ENCODE results near the gene KIRREL1.

Gene KIRREL1

GRCh38 chr1:157988002-157988401 lies 5.4 kb upstream of the KIRREL1 start:
- H3K4me3 ChIP-seq (ENCODE audit: low read depth, low read length): no peak overlapping the region
- DNase-seq: no peak
- no peak overlapping the region for H3K14ac ChIP-seq (ENCODE audit: low read length)
- no peak overlapping the region for H3K4me2 ChIP-seq (ENCODE audit: low read length)
- peaks cover 2% of the 10 kb centered on the region for H3K79me2 ChIP-seq (ENCODE audit: control insufficient read depth, insufficient read depth, low read length, poor library complexity)
- H2AK5ac ChIP-seq (ENCODE audit: low read length): no peak overlapping the region
- H2BK12ac ChIP-seq (ENCODE audit: low read length): no peak overlapping the region
- H3K36me3 ChIP-seq (ENCODE audit: control insufficient read depth in 1 of 2, insufficient read depth in 2 of 2, low read length in 2 of 2): no peaks in the 10 kb centered on the region
- H3K27me3 ChIP-seq (ENCODE audit: insufficient read depth, low read length): no peaks in the 10 kb centered on the region
- no peak overlapping the region for H3K9ac ChIP-seq (ENCODE audit: low read length)
- no peak overlapping the region for H2BK120ac ChIP-seq (ENCODE audit: insufficient read depth, low read length, poor library complexity)
- H4K8ac ChIP-seq (ENCODE audit: low read depth, low read length): no peak overlapping the region
- H4K12ac ChIP-seq (ENCODE audit: low read depth, low read length): no peak overlapping the region
- H2BK5ac ChIP-seq (ENCODE audit: low read depth, low read length, poor library complexity): no peak overlapping the region
- peaks cover 6% of the 10 kb centered on the region for H3K79me1 ChIP-seq (ENCODE audit: low read length)
- H3K9me3 ChIP-seq (ENCODE audit: insufficient read depth, low read depth, low read length): peaks cover 1% of the 10 kb centered on the region
- no peak overlapping the region for H3K18ac ChIP-seq (ENCODE audit: low read length)
- no peak overlapping the region for H2AFZ ChIP-seq (ENCODE audit: insufficient read depth, low read length, poor library complexity)
- no CpG with 5 or more reads among the region's 3 CpGs for WGBS (ENCODE audit: extremely low coverage, insufficient coverage, insufficient read length)
- peaks cover 4 to 6% of the 10 kb centered on the region in 2 experiments for H3K4me1 ChIP-seq (ENCODE audit: control insufficient read depth in 1 of 2, insufficient read depth in 2 of 2, low read length in 2 of 2)
- no peak overlapping the region for H3K27ac ChIP-seq (ENCODE audit: low read depth, low read length)
- H3K23ac ChIP-seq (ENCODE audit: low read length): no peak overlapping the region
- H3K4ac ChIP-seq (ENCODE audit: low read depth, low read length): no peak overlapping the region
- H4K91ac ChIP-seq (ENCODE audit: low read depth, low read length): no peak overlapping the region

- Histone ChIP-seq H3K18ac (ENCODE audit: low read length) (peak overlapping the region; percentile 39), H3K36me3 (ENCODE audit: control insufficient read depth in 1 of 2, insufficient read depth in 2 of 2, low read length in 2 of 2) (peaks cover 0 to 6% of the 10 kb centered on the region in 2 experiments), H3K27ac (ENCODE audit: low read depth, low read length) (peak overlapping the region; percentile 3), H3K27me3 (ENCODE audit: insufficient read depth, low read length) (no peaks in the 10 kb centered on the region), H3K4me3 (ENCODE audit: low read depth, low read length) (no peak overlapping the region), H2BK12ac (ENCODE audit: low read length) (peak overlapping the region; percentile 12), H3K9ac (ENCODE audit: low read length) (no peak overlapping the region), H3K23ac (ENCODE audit: low read length) (no peak overlapping the region), H3K14ac (ENCODE audit: low read length) (no peak overlapping the region), H4K12ac (ENCODE audit: low read depth, low read length) (no peak overlapping the region), H2AK5ac (ENCODE audit: low read length) (peak overlapping the region; percentile 45), H3K79me2 (ENCODE audit: control insufficient read depth, insufficient read depth, low read length, poor library complexity) (peaks cover 23% of the 10 kb centered on the region), H3K4me2 (ENCODE audit: low read length) (no peak overlapping the region), H3K4me1 (ENCODE audit: control insufficient read depth in 1 of 2, insufficient read depth in 2 of 2, low read length in 2 of 2) (peaks cover 12 to 23% of the 10 kb centered on the region in 2 experiments), H2BK5ac (ENCODE audit: low read depth, low read length, poor library complexity) (peak overlapping the region; percentile 14), H3K79me1 (ENCODE audit: low read length) (peaks cover 19% of the 10 kb centered on the region), H2AFZ (ENCODE audit: insufficient read depth, low read length, poor library complexity) (no peak overlapping the region), H3K9me3 (ENCODE audit: insufficient read depth, low read depth, low read length) (peaks cover 2% of the 10 kb centered on the region), H4K8ac (ENCODE audit: low read depth, low read length) (no peak overlapping the region), H2BK120ac (ENCODE audit: insufficient read depth, low read length, poor library complexity) (peak overlapping the region; percentile 6), H3K4ac (ENCODE audit: low read depth, low read length) (peak overlapping the region; percentile 13), H4K91ac (ENCODE audit: low read depth, low read length) (peak overlapping the region; percentile 59)
- DNase-seq: peak; percentile 23 to 68
- WGBS (ENCODE audit: extremely low coverage, insufficient coverage, insufficient read length): no CpG with 5 or more reads among the region's 10 CpGs
Observed at GRCh38 chr1:157992031-157992832, 1.2 kb upstream of the KIRREL1 start.

- DNase-seq: no peak
- Histone ChIP-seq H3K14ac (ENCODE audit: low read length) (peak overlapping the region; percentile 23), H3K18ac (ENCODE audit: low read length) (peak overlapping the region; percentile 2), H3K79me2 (ENCODE audit: control insufficient read depth, insufficient read depth, low read length, poor library complexity) (peaks cover 23% of the 10 kb centered on the region), H2BK5ac (ENCODE audit: low read depth, low read length, poor library complexity) (no peak overlapping the region), H3K4me2 (ENCODE audit: low read length) (peak overlapping the region; percentile 76), H3K27ac (ENCODE audit: low read depth, low read length) (no peak overlapping the region), H2AK5ac (ENCODE audit: low read length) (peak overlapping the region; percentile 5), H4K8ac (ENCODE audit: low read depth, low read length) (peak overlapping the region; percentile 31), H3K27me3 (ENCODE audit: insufficient read depth, low read length) (no peaks in the 10 kb centered on the region), H3K9ac (ENCODE audit: low read length) (no peak overlapping the region), H2BK120ac (ENCODE audit: insufficient read depth, low read length, poor library complexity) (peak overlapping the region; percentile 9), H3K23ac (ENCODE audit: low read length) (no peak overlapping the region), H2AFZ (ENCODE audit: insufficient read depth, low read length, poor library complexity) (no peak overlapping the region), H3K36me3 (ENCODE audit: control insufficient read depth in 1 of 2, insufficient read depth in 2 of 2, low read length in 2 of 2) (peaks cover 0 to 6% of the 10 kb centered on the region in 2 experiments), H3K79me1 (ENCODE audit: low read length) (peaks cover 19% of the 10 kb centered on the region), H4K91ac (ENCODE audit: low read depth, low read length) (peak overlapping the region; percentile 96), H4K12ac (ENCODE audit: low read depth, low read length) (no peak overlapping the region), H3K9me3 (ENCODE audit: insufficient read depth, low read depth, low read length) (peaks cover 2% of the 10 kb centered on the region), H3K4ac (ENCODE audit: low read depth, low read length) (no peak overlapping the region), H2BK12ac (ENCODE audit: low read length) (peak overlapping the region; percentile 16), H3K4me1 (ENCODE audit: control insufficient read depth in 1 of 2, insufficient read depth in 2 of 2, low read length in 2 of 2) (peaks cover 12 to 23% of the 10 kb centered on the region in 2 experiments), H3K4me3 (ENCODE audit: low read depth, low read length) (peak overlapping the region; percentile 94)
- WGBS (ENCODE audit: extremely low coverage, insufficient coverage, insufficient read length): no CpG with 5 or more reads among the region's 8 CpGs
Observed at GRCh38 chr1:157992833-157993146, 655 bp upstream of the KIRREL1 start.

- Histone ChIP-seq H3K36me3 (ENCODE audit: control insufficient read depth in 1 of 2, insufficient read depth in 2 of 2, low read length in 2 of 2) (peaks cover 0 to 6% of the 10 kb centered on the region in 2 experiments), H2BK120ac (ENCODE audit: insufficient read depth, low read length, poor library complexity) (peak overlapping the region; percentile 92), H2AFZ (ENCODE audit: insufficient read depth, low read length, poor library complexity) (peak overlapping the region; percentile 57), H3K9me3 (ENCODE audit: insufficient read depth, low read depth, low read length) (peaks cover 2% of the 10 kb centered on the region), H3K18ac (ENCODE audit: low read length) (peak overlapping the region; percentile 98), H3K4me3 (ENCODE audit: low read depth, low read length) (peak overlapping the region; percentile 94), H3K14ac (ENCODE audit: low read length) (peak overlapping the region; percentile 97), H3K23ac (ENCODE audit: low read length) (no peak overlapping the region), H2BK5ac (ENCODE audit: low read depth, low read length, poor library complexity) (peak overlapping the region; percentile 93), H3K79me1 (ENCODE audit: low read length) (peaks cover 19% of the 10 kb centered on the region), H3K4ac (ENCODE audit: low read depth, low read length) (peak overlapping the region; percentile 98), H3K79me2 (ENCODE audit: control insufficient read depth, insufficient read depth, low read length, poor library complexity) (peaks cover 23% of the 10 kb centered on the region), H4K8ac (ENCODE audit: low read depth, low read length) (peak overlapping the region; percentile 82), H2BK12ac (ENCODE audit: low read length) (peak overlapping the region; percentile 88), H3K27ac (ENCODE audit: low read depth, low read length) (peak overlapping the region; percentile 66), H4K91ac (ENCODE audit: low read depth, low read length) (peak overlapping the region; percentile 96), H4K12ac (ENCODE audit: low read depth, low read length) (peak overlapping the region; percentile 92), H3K4me1 (ENCODE audit: control insufficient read depth in 1 of 2, insufficient read depth in 2 of 2, low read length in 2 of 2) (peaks cover 15 to 25% of the 10 kb centered on the region in 2 experiments), H3K27me3 (ENCODE audit: insufficient read depth, low read length) (no peaks in the 10 kb centered on the region), H2AK5ac (ENCODE audit: low read length) (peak overlapping the region; percentile 92), H3K9ac (ENCODE audit: low read length) (peak overlapping the region; percentile 70), H3K4me2 (ENCODE audit: low read length) (peak overlapping the region; percentile 62)
- DNase-seq: no peak
- WGBS (ENCODE audit: extremely low coverage, insufficient coverage, insufficient read length): no CpG with 5 or more reads among the region's 29 CpGs
Observed at GRCh38 chr1:157993918-157994605, 617 bp downstream of the KIRREL1 start.
